ENCODE measurements around the gene LRRC51. TPM values are rescaled to one million over a fixed set of nuclear protein-coding genes. Genes with fewer than 3 reads are reported as not detected.

The LRRC51 gene
- 1 to 10 TPM; 6.8 to 8.3 TPM for total RNA-seq

- intact Hi-C loops (cut with micrococcal nuclease): loop anchor here (1.0 to 10.0 kb wide), 11 partner anchors 8 to 1062 kb away; partner anchors contain the start of genes ANAPC15, ATG16L2, CLPB and FCHSD2
- H3K27ac Mint-ChIP-seq: peak within 1 kb of the TSS; percentile 90
- H3K36me3 Mint-ChIP-seq (ENCODE audit: low read depth): peaks cover 6% of the 10 kb centered on the region
- H3K4me1 Mint-ChIP-seq (ENCODE audit: low read depth): peaks cover 37% of the 10 kb centered on the region
- no peaks in the 10 kb centered on the region for H3K9me3 Mint-ChIP-seq
- peak; percentile 100 for DNase-seq
- H3K4me3 Mint-ChIP-seq: peak within 1 kb of the TSS; percentile 88
- CTCF ChIA-PET: interaction anchor here (0.6 to 2.2 kb wide), 5 partner anchors 10 to 55 kb away, joined by 3 to 22 read pairs (median 4); no protein-coding TSS in a partner anchor
- no peaks in the 10 kb centered on the region for H3K27me3 Mint-ChIP-seq (ENCODE audit: low read depth)
Observed at GRCh38 chr11:72080326-72081183, at the start of gene LRRC51, which contains the start of gene NUMA1. LRRC51 (plus strand) TSS chr11:72080850; CDS start chr11:72089084, 8,234 bp downstream. NUMA1 (minus strand) TSS chr11:72080542; CDS start chr11:72035943, 44,599 bp downstream.

- H3K27ac Mint-ChIP-seq: peak overlapping the region; percentile 3
- no peaks in the 10 kb centered on the region for H3K27me3 Mint-ChIP-seq (ENCODE audit: low read depth)
- H3K4me1 Mint-ChIP-seq (ENCODE audit: low read depth): peaks cover 29% of the 10 kb centered on the region
- intact Hi-C loops (cut with micrococcal nuclease): no loop called here
- H3K9me3 Mint-ChIP-seq: no peaks in the 10 kb centered on the region
- CTCF ChIA-PET: interaction anchor here (0.7 to 2.7 kb wide), 2 partner anchors 11 to 13 kb away, joined by 3 to 14 read pairs; no protein-coding TSS in a partner anchor
- peaks cover 26% of the 10 kb centered on the region for H3K36me3 Mint-ChIP-seq (ENCODE audit: low read depth)
- no peak overlapping the region for H3K4me3 Mint-ChIP-seq
- DNase-seq: no peak
Observed at GRCh38 chr11:72036687-72037086, 44.0 kb upstream of the LRRC51 start.

- Mint-ChIP-seq H3K4me3 (no peak overlapping the region), H3K9me3 (no peaks in the 10 kb centered on the region), H3K27me3 (ENCODE audit: low read depth) (no peaks in the 10 kb centered on the region), H3K27ac (no peak overlapping the region), H3K4me1 (ENCODE audit: low read depth) (peaks cover 39% of the 10 kb centered on the region), H3K36me3 (ENCODE audit: low read depth) (peaks cover 26% of the 10 kb centered on the region)
- intact Hi-C loops (cut with micrococcal nuclease): no loop called here
- CTCF ChIA-PET: interaction anchor here (1.1 to 4.2 kb wide), 5 partner anchors 13 to 596 kb away, joined by 3 to 44 read pairs (median 8); no protein-coding TSS in a partner anchor
- no peak for DNase-seq
Observed at GRCh38 chr11:72037554-72038311, 42.9 kb upstream of the LRRC51 start.

GRCh38 chr11:72038491-72038890 is 42.2 kb upstream of the LRRC51 start:
- Mint-ChIP-seq H3K27me3 (ENCODE audit: low read depth) (no peaks in the 10 kb centered on the region), H3K4me1 (ENCODE audit: low read depth) (peaks cover 40% of the 10 kb centered on the region), H3K27ac (no peak overlapping the region), H3K36me3 (ENCODE audit: low read depth) (peaks cover 24% of the 10 kb centered on the region), H3K4me3 (no peak overlapping the region), H3K9me3 (no peaks in the 10 kb centered on the region)
- no peak for DNase-seq
- intact Hi-C loops (cut with micrococcal nuclease): no loop called here
- CTCF ChIA-PET: interaction anchor here (1.1 to 4.2 kb wide), 8 partner anchors 9 to 595 kb away, joined by 3 to 44 read pairs (median 10); no protein-coding TSS in a partner anchor

GRCh38 chr11:72039031-72039855 is 41.4 kb upstream of the LRRC51 start:
- Mint-ChIP-seq H3K4me1 (ENCODE audit: low read depth) (peaks cover 43% of the 10 kb centered on the region), H3K27me3 (ENCODE audit: low read depth) (no peaks in the 10 kb centered on the region), H3K4me3 (no peak overlapping the region), H3K36me3 (ENCODE audit: low read depth) (peaks cover 18% of the 10 kb centered on the region), H3K27ac (no peak overlapping the region), H3K9me3 (no peaks in the 10 kb centered on the region)
- CTCF ChIA-PET: interaction anchor here (1.1 to 4.2 kb wide), 9 partner anchors 10 to 594 kb away, joined by 3 to 44 read pairs (median 7); no protein-coding TSS in a partner anchor
- DNase-seq: no peak
- intact Hi-C loops (cut with micrococcal nuclease): no loop called here

GRCh38 chr11:72039856-72040401 is 40.7 kb upstream of the LRRC51 start:
- peak; percentile 50 for DNase-seq
- H3K4me3 Mint-ChIP-seq: no peak overlapping the region
- CTCF ChIA-PET: interaction anchor here (1.0 to 4.2 kb wide), 9 partner anchors 8 to 104 kb away, joined by 3 to 44 read pairs (median 7); no protein-coding TSS in a partner anchor
- no peaks in the 10 kb centered on the region for H3K27me3 Mint-ChIP-seq (ENCODE audit: low read depth)
- H3K36me3 Mint-ChIP-seq (ENCODE audit: low read depth): peaks cover 16% of the 10 kb centered on the region
- H3K4me1 Mint-ChIP-seq (ENCODE audit: low read depth): peaks cover 45% of the 10 kb centered on the region
- intact Hi-C loops (cut with micrococcal nuclease): loop anchor here (1.0 to 2.0 kb wide), 3 partner anchors 40 to 112 kb away; partner anchors contain the start of genes LAMTOR1, LRRC51, NUMA1 and XNDC1N
- H3K27ac Mint-ChIP-seq: no peak overlapping the region
- H3K9me3 Mint-ChIP-seq: no peaks in the 10 kb centered on the region

- no peaks in the 10 kb centered on the region for H3K27me3 Mint-ChIP-seq (ENCODE audit: low read depth)
- H3K27ac Mint-ChIP-seq: no peak overlapping the region
- intact Hi-C loops (cut with micrococcal nuclease): loop anchor here (1.0 to 2.0 kb wide), 6 partner anchors 15 to 183 kb away; partner anchors contain the start of genes ANAPC15, LAMTOR1, LRRC51 and NUMA1
- H3K9me3 Mint-ChIP-seq: no peaks in the 10 kb centered on the region
- H3K4me3 Mint-ChIP-seq: no peak overlapping the region
- peaks cover 9% of the 10 kb centered on the region for H3K36me3 Mint-ChIP-seq (ENCODE audit: low read depth)
- peak; percentile 85 for DNase-seq
- H3K4me1 Mint-ChIP-seq (ENCODE audit: low read depth): peaks cover 45% of the 10 kb centered on the region
- CTCF ChIA-PET: interaction anchor here (1.0 to 4.2 kb wide), 8 partner anchors 9 to 104 kb away, joined by 3 to 44 read pairs (median 6); no protein-coding TSS in a partner anchor
Observed at GRCh38 chr11:72040491-72041363, 39.9 kb upstream of the LRRC51 start.

GRCh38 chr11:72041364-72042063 is 39.1 kb upstream of the LRRC51 start:
- no peaks in the 10 kb centered on the region for H3K27me3 Mint-ChIP-seq (ENCODE audit: low read depth)
- CTCF ChIA-PET: interaction anchor here (1.6 to 4.2 kb wide), 3 partner anchors 12 to 16 kb away, joined by 4 to 44 read pairs (median 17); no protein-coding TSS in a partner anchor

GRCh38 chr11:72042064-72042745 is 38.4 kb upstream of the LRRC51 start:
- H3K27ac Mint-ChIP-seq: no peak overlapping the region
- no peak for DNase-seq
- H3K36me3 Mint-ChIP-seq (ENCODE audit: low read depth): peaks cover 2% of the 10 kb centered on the region
- CTCF ChIA-PET: interaction anchor here (1.6 kb wide), 1 partner anchor 17 kb away, joined by 4 read pairs; no protein-coding TSS in a partner anchor
- H3K4me1 Mint-ChIP-seq (ENCODE audit: low read depth): peaks cover 31% of the 10 kb centered on the region
- intact Hi-C loops (cut with micrococcal nuclease): no loop called here
- H3K27me3 Mint-ChIP-seq (ENCODE audit: low read depth): no peaks in the 10 kb centered on the region
- no peak overlapping the region for H3K4me3 Mint-ChIP-seq
- no peaks in the 10 kb centered on the region for H3K9me3 Mint-ChIP-seq

More at GRCh38 chr11:72041364-72042063, 39.1 kb upstream of the LRRC51 start:
- H3K4me1 Mint-ChIP-seq (ENCODE audit: low read depth): peaks cover 37% of the 10 kb centered on the region
- no peaks in the 10 kb centered on the region for H3K9me3 Mint-ChIP-seq
- no peak overlapping the region for H3K27ac Mint-ChIP-seq
- no peak overlapping the region for H3K4me3 Mint-ChIP-seq
- intact Hi-C loops (cut with micrococcal nuclease): loop anchor here (1.0 to 2.0 kb wide), 4 partner anchors 16 to 182 kb away; partner anchors contain the start of genes ANAPC15 and LAMTOR1
- peaks cover 5% of the 10 kb centered on the region for H3K36me3 Mint-ChIP-seq (ENCODE audit: low read depth)
- peak; percentile 48 for DNase-seq

Data from activated naive CD4-positive, alpha-beta T cell treated with anti-CD3 and anti-CD28 coated beads for 36 hours (primary cell).